ENCODE measurements around the gene TBC1D1.
A peak's percentile ranks its signal among the peaks of the same experiment; 100 is the strongest.

TBC1D1 gene

GRCh38 chr4:38172078-38172477, 281.2 kb downstream of the TBC1D1 start:
- Histone ChIP-seq H3K4me3 (ENCODE audit: low read depth, low read length) (no peak overlapping the region), H3K9me3 (ENCODE audit: insufficient read depth, low read depth, low read length) (no peaks in the 10 kb centered on the region), H4K8ac (ENCODE audit: low read depth, low read length) (no peak overlapping the region), H2BK5ac (ENCODE audit: low read depth, low read length, poor library complexity) (no peak overlapping the region), H3K9ac (ENCODE audit: low read length) (no peak overlapping the region), H3K18ac (ENCODE audit: low read length) (no peak overlapping the region), H2BK12ac (ENCODE audit: low read length) (no peak overlapping the region), H3K4me1 (ENCODE audit: control insufficient read depth in 1 of 2, insufficient read depth in 2 of 2, low read length in 2 of 2) (no peaks in the 10 kb centered on the region), H3K27ac (ENCODE audit: low read depth, low read length) (no peak overlapping the region), H4K91ac (ENCODE audit: low read depth, low read length) (no peak overlapping the region), H3K79me1 (ENCODE audit: low read length) (no peaks in the 10 kb centered on the region), H3K14ac (ENCODE audit: low read length) (no peak overlapping the region), H2BK120ac (ENCODE audit: insufficient read depth, low read length, poor library complexity) (no peak overlapping the region), H3K4me2 (ENCODE audit: low read length) (no peak overlapping the region), H3K36me3 (ENCODE audit: control insufficient read depth in 1 of 2, insufficient read depth in 2 of 2, low read length in 2 of 2) (no peaks in the 10 kb centered on the region), H3K23ac (ENCODE audit: low read length) (no peak overlapping the region), H3K4ac (ENCODE audit: low read depth, low read length) (no peak overlapping the region), H3K27me3 (ENCODE audit: insufficient read depth, low read length) (no peaks in the 10 kb centered on the region), H3K79me2 (ENCODE audit: control insufficient read depth, insufficient read depth, low read length, poor library complexity) (no peaks in the 10 kb centered on the region), H2AFZ (ENCODE audit: insufficient read depth, low read length, poor library complexity) (no peak overlapping the region), H2AK5ac (ENCODE audit: low read length) (no peak overlapping the region), H4K12ac (ENCODE audit: low read depth, low read length) (no peak overlapping the region)
- WGBS (ENCODE audit: extremely low coverage, insufficient coverage, insufficient read length), result no CpG with 5 or more reads among the region's 6 CpGs
- DNase-seq, result no peak

- no peaks in the 10 kb centered on the region for H3K36me3 ChIP-seq (ENCODE audit: control insufficient read depth in 1 of 2, insufficient read depth in 2 of 2, low read length in 2 of 2)
- no peak overlapping the region for H3K18ac ChIP-seq (ENCODE audit: low read length)
- no peak overlapping the region for H3K4me3 ChIP-seq (ENCODE audit: low read depth, low read length)
- no peaks in the 10 kb centered on the region for H3K27me3 ChIP-seq (ENCODE audit: insufficient read depth, low read length)
- no peak overlapping the region for H2BK120ac ChIP-seq (ENCODE audit: insufficient read depth, low read length, poor library complexity)
- H3K27ac ChIP-seq (ENCODE audit: low read depth, low read length), result no peak overlapping the region
- no peak overlapping the region for H2AK5ac ChIP-seq (ENCODE audit: low read length)
- no peak overlapping the region for H2AFZ ChIP-seq (ENCODE audit: insufficient read depth, low read length, poor library complexity)
- no peaks in the 10 kb centered on the region for H3K9me3 ChIP-seq (ENCODE audit: insufficient read depth, low read depth, low read length)
- H3K14ac ChIP-seq (ENCODE audit: low read length), result no peak overlapping the region
- peak in 1 of 2 donors; percentile 71 for DNase-seq
- H2BK5ac ChIP-seq (ENCODE audit: low read depth, low read length, poor library complexity), result no peak overlapping the region
- no peak overlapping the region for H3K9ac ChIP-seq (ENCODE audit: low read length)
- peaks cover 0 to 2% of the 10 kb centered on the region in 2 experiments for H3K4me1 ChIP-seq (ENCODE audit: control insufficient read depth in 1 of 2, insufficient read depth in 2 of 2, low read length in 2 of 2)
- WGBS (ENCODE audit: extremely low coverage, insufficient coverage, insufficient read length), result no CpG with 5 or more reads among the region's 4 CpGs
- no peak overlapping the region for H4K8ac ChIP-seq (ENCODE audit: low read depth, low read length)
- H4K91ac ChIP-seq (ENCODE audit: low read depth, low read length), result no peak overlapping the region
- H3K4ac ChIP-seq (ENCODE audit: low read depth, low read length), result no peak overlapping the region
- no peak overlapping the region for H2BK12ac ChIP-seq (ENCODE audit: low read length)
- H3K79me1 ChIP-seq (ENCODE audit: low read length), result no peaks in the 10 kb centered on the region
- H3K4me2 ChIP-seq (ENCODE audit: low read length), result no peak overlapping the region
- no peak overlapping the region for H3K23ac ChIP-seq (ENCODE audit: low read length)
- no peak overlapping the region for H4K12ac ChIP-seq (ENCODE audit: low read depth, low read length)
- no peaks in the 10 kb centered on the region for H3K79me2 ChIP-seq (ENCODE audit: control insufficient read depth, insufficient read depth, low read length, poor library complexity)
These were observed 283.1 kb downstream of the TBC1D1 start for GRCh38 chr4:38173935-38174518.

GRCh38 chr4:38174801-38175200, 283.9 kb downstream of the TBC1D1 start:
- H4K8ac ChIP-seq (ENCODE audit: low read depth, low read length), result no peak overlapping the region
- no peak overlapping the region for H3K27ac ChIP-seq (ENCODE audit: low read depth, low read length)
- H2AK5ac ChIP-seq (ENCODE audit: low read length), result no peak overlapping the region
- H3K9ac ChIP-seq (ENCODE audit: low read length), result no peak overlapping the region
- H2BK5ac ChIP-seq (ENCODE audit: low read depth, low read length, poor library complexity), result no peak overlapping the region
- H2AFZ ChIP-seq (ENCODE audit: insufficient read depth, low read length, poor library complexity), result no peak overlapping the region
- H2BK120ac ChIP-seq (ENCODE audit: insufficient read depth, low read length, poor library complexity), result no peak overlapping the region
- H4K12ac ChIP-seq (ENCODE audit: low read depth, low read length), result no peak overlapping the region
- no peak overlapping the region for H3K4me3 ChIP-seq (ENCODE audit: low read depth, low read length)
- no peaks in the 10 kb centered on the region for H3K36me3 ChIP-seq (ENCODE audit: control insufficient read depth in 1 of 2, insufficient read depth in 2 of 2, low read length in 2 of 2)
- no peaks in the 10 kb centered on the region for H3K9me3 ChIP-seq (ENCODE audit: insufficient read depth, low read depth, low read length)
- DNase-seq, result peak in 1 of 2 donors; percentile 16
- H3K27me3 ChIP-seq (ENCODE audit: insufficient read depth, low read length), result no peaks in the 10 kb centered on the region
- no peak overlapping the region for H2BK12ac ChIP-seq (ENCODE audit: low read length)
- no peaks in the 10 kb centered on the region for H3K79me1 ChIP-seq (ENCODE audit: low read length)
- WGBS (ENCODE audit: extremely low coverage, insufficient coverage, insufficient read length), result no CpG with 5 or more reads among the region's 2 CpGs
- peaks cover 0 to 2% of the 10 kb centered on the region in 2 experiments for H3K4me1 ChIP-seq (ENCODE audit: control insufficient read depth in 1 of 2, insufficient read depth in 2 of 2, low read length in 2 of 2)
- no peak overlapping the region for H4K91ac ChIP-seq (ENCODE audit: low read depth, low read length)
- H3K14ac ChIP-seq (ENCODE audit: low read length), result no peak overlapping the region
- no peak overlapping the region for H3K4ac ChIP-seq (ENCODE audit: low read depth, low read length)
- H3K4me2 ChIP-seq (ENCODE audit: low read length), result no peak overlapping the region
- no peaks in the 10 kb centered on the region for H3K79me2 ChIP-seq (ENCODE audit: control insufficient read depth, insufficient read depth, low read length, poor library complexity)
- H3K23ac ChIP-seq (ENCODE audit: low read length), result no peak overlapping the region
- no peak overlapping the region for H3K18ac ChIP-seq (ENCODE audit: low read length)

GRCh38 chr4:38176165-38176564, 285.3 kb downstream of the TBC1D1 start:
- no peak overlapping the region for H3K18ac ChIP-seq (ENCODE audit: low read length)
- no peak for DNase-seq
- no peak overlapping the region for H2BK5ac ChIP-seq (ENCODE audit: low read depth, low read length, poor library complexity)
- no peak overlapping the region for H3K9ac ChIP-seq (ENCODE audit: low read length)
- H3K36me3 ChIP-seq (ENCODE audit: control insufficient read depth in 1 of 2, insufficient read depth in 2 of 2, low read length in 2 of 2), result no peaks in the 10 kb centered on the region
- no peaks in the 10 kb centered on the region for H3K79me2 ChIP-seq (ENCODE audit: control insufficient read depth, insufficient read depth, low read length, poor library complexity)
- H3K4me3 ChIP-seq (ENCODE audit: low read depth, low read length), result no peak overlapping the region
- H2AFZ ChIP-seq (ENCODE audit: insufficient read depth, low read length, poor library complexity), result no peak overlapping the region
- peaks cover 0 to 6% of the 10 kb centered on the region in 2 experiments for H3K4me1 ChIP-seq (ENCODE audit: control insufficient read depth in 1 of 2, insufficient read depth in 2 of 2, low read length in 2 of 2)
- H2BK120ac ChIP-seq (ENCODE audit: insufficient read depth, low read length, poor library complexity), result no peak overlapping the region
- WGBS (ENCODE audit: extremely low coverage, insufficient coverage, insufficient read length), result no CpG with 5 or more reads among the region's 7 CpGs
- H3K27me3 ChIP-seq (ENCODE audit: insufficient read depth, low read length), result no peaks in the 10 kb centered on the region
- H2AK5ac ChIP-seq (ENCODE audit: low read length), result no peak overlapping the region
- no peak overlapping the region for H2BK12ac ChIP-seq (ENCODE audit: low read length)
- no peak overlapping the region for H4K12ac ChIP-seq (ENCODE audit: low read depth, low read length)
- H3K14ac ChIP-seq (ENCODE audit: low read length), result no peak overlapping the region
- H3K4ac ChIP-seq (ENCODE audit: low read depth, low read length), result no peak overlapping the region
- no peak overlapping the region for H3K23ac ChIP-seq (ENCODE audit: low read length)
- no peak overlapping the region for H4K91ac ChIP-seq (ENCODE audit: low read depth, low read length)
- no peak overlapping the region for H3K4me2 ChIP-seq (ENCODE audit: low read length)
- no peak overlapping the region for H4K8ac ChIP-seq (ENCODE audit: low read depth, low read length)
- no peaks in the 10 kb centered on the region for H3K79me1 ChIP-seq (ENCODE audit: low read length)
- no peaks in the 10 kb centered on the region for H3K9me3 ChIP-seq (ENCODE audit: insufficient read depth, low read depth, low read length)
- H3K27ac ChIP-seq (ENCODE audit: low read depth, low read length), result no peak overlapping the region

Data from trophoblast cell (in vitro differentiated cells and primary cell).